ENCODE results near the gene TMEM238.

- TF ChIP-seq CTCF (IDR thresholded peaks at IDR 0.05; ENCODE audit: low read depth, low read length, poor library complexity, severe bottlenecking), result no peak
- no peak for TF ChIP-seq EZH2phosphoT487 (IDR thresholded peaks at IDR 0.05; ENCODE audit: borderline replicate concordance, low read length)
Measured at GRCh38 chr19:55339105-55339888, 44.8 kb downstream of the TMEM238 start, which contains the start of gene KMT5C.

All from DOHH2 (cell line).